GM18508 (cell line): ENCODE measurements around the gene CYP46A1.

Experiments used
- ATAC-seq: cut with Tn5 transposase; IDR thresholded peaks from one replicate; pipeline ENCODE4 v1.9.1; 2021; ENCODE audit warnings: moderate number of reproducible peaks; ENCODE audit not compliant: insufficient read depth, unreplicated experiment

Gene CYP46A1

DNA sequence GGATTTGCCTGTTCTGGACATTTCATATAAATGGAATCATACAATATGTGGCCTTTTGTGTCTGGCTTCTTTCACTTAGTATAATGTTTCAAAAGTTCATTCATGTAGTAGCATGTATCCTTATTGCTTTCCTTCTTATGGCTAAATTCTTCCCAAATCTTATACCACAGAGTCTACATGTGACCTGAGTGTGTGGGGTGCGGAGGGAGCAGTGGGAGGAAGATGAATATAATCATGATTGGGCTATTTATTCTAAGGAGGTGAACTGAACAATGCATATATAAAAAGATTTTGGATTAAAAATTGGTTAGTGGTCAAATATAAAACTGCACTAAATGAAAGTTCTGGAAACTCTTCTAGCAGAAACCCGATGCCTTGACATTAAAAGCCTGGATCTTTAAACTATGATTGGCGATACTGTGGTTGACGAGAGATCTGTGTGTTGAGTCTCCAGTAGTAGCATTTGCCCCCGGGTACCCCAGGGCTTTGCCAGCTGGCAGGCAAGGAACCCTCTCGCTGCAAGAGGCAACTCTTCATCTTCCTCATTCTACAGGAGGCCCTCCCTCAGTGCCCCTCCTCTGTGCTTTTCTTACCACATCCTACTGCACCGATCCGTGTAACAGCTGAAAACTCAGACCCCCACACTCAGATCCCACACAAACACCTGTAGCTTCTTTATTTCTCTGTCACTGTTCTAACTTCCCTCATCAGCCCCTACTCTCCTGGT is 2.6 kb downstream of the CYP46A1 start:
- no peak for ATAC-seq

- no peak for ATAC-seq
These were observed 3.4 kb downstream of the CYP46A1 start for GRCh38 chr14:99687284-99688209.

- no peak for ATAC-seq
These were observed 4.1 kb downstream of the CYP46A1 start for GRCh38 chr14:99688210-99688581.

- no peak for ATAC-seq
These were observed 4.5 kb downstream of the CYP46A1 start for GRCh38 chr14:99688629-99689028.

DNA sequence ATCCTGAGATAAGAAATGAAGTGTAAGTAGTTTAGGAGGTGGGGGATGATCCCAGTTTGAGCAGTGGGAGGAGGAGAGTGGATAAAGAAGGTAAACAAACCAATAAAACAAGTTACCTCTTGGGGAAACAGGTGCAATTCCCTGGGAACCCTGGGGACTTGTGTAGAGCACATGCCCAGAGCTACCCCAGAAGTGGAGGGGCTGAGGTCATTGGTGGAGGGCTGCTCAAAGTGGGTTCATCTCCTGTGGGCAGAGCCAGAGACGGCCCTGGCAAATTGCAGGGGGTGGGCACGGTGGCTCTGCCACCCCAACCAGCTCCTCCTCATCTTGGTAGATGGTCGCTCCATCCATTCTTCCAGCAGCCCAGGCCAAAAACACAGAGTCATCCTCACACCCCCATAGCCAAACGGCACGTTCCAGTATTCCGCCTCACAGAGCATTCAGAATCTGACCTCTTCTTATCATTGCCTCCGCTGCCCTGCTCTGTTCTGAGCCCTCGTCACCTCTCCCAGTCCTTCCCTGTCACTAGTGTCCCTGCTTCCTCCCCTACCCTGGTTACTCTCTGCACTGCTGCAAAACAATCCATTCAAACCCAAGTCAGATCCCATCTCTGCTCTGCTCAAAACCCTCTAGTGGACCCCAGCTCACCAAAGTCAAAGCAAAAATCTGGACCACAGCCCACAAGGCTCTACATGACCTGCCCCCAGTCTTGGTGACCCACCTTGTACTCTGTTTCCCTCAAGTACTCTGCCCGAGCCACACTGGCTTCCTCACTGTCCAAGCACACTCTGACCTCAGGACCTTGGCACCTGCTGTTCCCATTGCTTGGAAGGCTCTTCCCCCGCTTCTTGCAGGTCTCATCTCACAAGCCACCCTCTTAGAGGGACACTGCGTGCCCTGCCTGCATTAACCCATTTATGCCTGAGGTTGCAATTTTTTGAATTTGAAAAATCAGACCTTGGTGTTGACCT is 5.5 kb downstream of the CYP46A1 start:
- ATAC-seq, result no peak

DNA sequence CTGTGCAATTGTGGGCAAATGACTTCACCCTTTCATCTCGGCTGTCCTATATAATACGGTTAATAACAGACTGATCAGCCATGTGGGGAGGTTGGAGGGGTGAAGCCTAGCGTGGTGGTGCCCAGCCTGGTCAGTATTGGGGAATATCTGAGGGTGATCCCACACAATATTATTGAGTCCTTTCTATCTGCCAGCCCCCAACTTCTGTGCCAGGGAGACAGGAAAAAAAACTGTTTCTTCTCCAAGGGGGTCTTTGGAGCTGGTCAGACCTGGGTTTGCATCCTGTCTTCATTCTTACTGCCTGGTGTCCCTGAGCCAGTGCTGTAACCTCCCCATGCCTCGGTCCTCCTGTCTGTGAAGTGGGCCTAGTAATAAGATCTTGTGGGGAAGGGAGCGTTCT is 6.5 kb downstream of the CYP46A1 start:
- no peak for ATAC-seq

GRCh38 chr14:99691111-99691885 is 7.2 kb downstream of the CYP46A1 start:
- ATAC-seq, result no peak

GRCh38 chr14:99693918-99694317 is 9.8 kb downstream of the CYP46A1 start:
- no peak for ATAC-seq

DNA sequence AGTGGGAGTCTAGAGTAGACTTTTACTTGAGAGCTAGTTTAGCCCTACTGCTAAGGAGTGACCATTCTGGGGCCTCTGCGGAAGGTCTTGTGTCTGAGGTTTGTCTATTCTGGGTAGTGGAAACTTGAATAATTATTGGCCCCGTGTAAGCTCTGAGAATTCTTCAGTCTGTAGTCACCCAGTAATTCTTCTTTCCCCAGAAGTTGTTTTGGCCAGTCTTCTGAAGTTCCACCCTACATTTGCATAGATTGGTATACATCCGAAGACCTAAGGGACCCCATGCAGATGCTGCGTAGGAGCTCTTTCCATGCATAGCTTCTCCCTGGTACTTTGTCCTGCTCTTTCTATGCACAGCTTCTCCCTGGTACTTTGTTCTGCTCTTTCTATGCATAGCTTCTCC is 12.8 kb downstream of the CYP46A1 start:
- no peak for ATAC-seq

DNA sequence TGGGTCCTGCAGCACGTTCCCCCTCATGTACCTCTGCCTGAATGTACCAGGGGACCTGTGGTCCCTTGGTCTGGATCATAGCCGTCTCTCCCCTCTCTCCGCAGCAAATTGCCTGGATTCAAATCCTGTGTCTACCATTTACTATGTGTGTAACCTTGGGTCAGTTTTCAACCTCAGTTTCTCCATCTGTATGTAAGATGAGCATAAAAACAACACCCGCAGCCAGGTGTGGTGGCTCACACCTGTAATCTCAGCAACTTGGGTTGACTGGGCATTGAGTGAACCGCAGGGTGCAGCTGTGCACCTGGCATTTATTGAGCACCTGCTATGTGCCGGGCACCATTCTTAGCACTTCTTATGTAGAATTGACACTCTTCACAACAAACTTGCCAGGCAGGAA is 14.1 kb downstream of the CYP46A1 start:
- no peak for ATAC-seq

DNA sequence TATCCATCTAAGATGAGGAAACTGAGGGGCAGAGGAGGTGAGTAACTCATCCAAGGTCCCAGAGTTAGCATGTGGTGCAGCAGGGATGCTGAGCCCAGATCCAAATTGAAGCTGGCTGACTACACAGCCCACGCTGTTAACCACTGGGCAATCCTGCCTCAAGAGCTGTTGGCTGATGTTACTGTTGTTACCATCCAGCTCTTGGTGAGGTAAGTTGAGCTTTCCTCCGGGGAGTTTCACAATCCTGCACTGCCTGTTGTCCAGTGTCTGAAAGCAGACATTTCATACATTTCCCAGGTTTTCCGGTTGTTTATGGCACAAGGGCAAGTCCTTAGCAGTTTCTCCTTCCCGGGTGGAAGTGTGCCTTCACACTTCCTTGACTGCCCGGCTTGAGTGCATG is 14.5 kb downstream of the CYP46A1 start:
- ATAC-seq, result no peak

DNA sequence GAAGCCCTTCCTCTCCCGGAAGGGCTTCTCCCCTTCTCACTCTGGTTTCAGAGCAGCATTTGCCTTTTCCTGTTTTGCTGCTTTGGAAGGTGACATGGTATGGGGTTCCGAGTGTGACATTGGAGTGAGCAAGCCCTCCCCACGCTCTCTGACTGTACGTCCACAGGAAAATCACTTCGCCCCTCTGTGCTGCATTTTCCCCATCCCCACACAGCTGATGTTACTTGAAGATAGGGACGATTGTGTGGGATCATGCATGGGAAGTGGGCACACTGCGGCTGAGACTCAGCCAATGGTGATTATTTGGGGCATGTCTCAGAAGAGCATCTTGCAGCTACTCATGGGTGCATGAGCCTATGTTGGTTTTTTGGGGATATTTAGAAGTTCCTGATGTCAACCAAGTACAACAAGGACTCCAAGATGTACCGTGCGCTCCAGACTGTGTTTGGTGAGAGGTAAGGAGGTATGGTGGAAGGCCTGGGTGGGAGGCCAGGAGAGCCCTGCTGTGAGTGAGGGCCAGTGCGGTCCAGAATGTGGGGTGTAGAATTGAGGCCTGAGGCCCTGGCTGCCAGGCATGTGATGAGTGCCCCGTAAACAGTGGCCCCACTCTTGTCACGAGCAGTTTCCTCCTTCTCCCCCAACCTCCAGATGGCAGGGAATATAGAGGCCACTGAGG is 15.1 kb downstream of the CYP46A1 start:
- ATAC-seq, result no peak

GRCh38 chr14:99699861-99700260 is 15.8 kb downstream of the CYP46A1 start:
- ATAC-seq, result no peak

DNA sequence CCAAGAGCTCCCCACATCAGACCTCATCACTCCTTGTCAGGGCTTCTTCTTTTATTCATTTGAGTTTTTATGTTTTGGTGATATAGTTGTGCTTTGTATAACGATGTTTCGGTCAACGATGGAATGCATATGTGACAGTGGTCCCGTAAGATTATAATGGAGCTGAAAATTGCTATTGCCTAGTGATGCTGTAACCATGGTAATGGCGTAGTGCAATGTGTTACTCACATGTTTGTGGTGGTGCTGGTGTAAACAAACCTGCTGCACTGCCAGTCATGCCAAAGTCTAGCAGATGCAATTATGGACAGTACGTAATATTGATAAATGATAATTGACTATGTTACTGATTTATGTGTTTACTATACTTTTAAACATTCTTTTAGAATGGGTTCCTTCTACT is 16.3 kb downstream of the CYP46A1 start:
- ATAC-seq, result no peak

GRCh38 chr14:99701260-99701659 is 17.2 kb downstream of the CYP46A1 start:
- no peak for ATAC-seq

GRCh38 chr14:99702115-99702514 is 18.0 kb downstream of the CYP46A1 start:
- ATAC-seq, result no peak

- no peak for ATAC-seq
These were observed 19.3 kb downstream of the CYP46A1 start for GRCh38 chr14:99703381-99703780.

- ATAC-seq, result no peak
These were observed 19.9 kb downstream of the CYP46A1 start for GRCh38 chr14:99704037-99704436.
